ENCODE data around the gene MKKS.

The MKKS gene

GRCh38 chr20:10433623-10434466 is at the start of gene MKKS:
MKKS (minus strand) TSS chr20:10434222; CDS start chr20:10413514, 20,708 bp downstream.
- peak; percentile 85 for DNase-seq

DNA sequence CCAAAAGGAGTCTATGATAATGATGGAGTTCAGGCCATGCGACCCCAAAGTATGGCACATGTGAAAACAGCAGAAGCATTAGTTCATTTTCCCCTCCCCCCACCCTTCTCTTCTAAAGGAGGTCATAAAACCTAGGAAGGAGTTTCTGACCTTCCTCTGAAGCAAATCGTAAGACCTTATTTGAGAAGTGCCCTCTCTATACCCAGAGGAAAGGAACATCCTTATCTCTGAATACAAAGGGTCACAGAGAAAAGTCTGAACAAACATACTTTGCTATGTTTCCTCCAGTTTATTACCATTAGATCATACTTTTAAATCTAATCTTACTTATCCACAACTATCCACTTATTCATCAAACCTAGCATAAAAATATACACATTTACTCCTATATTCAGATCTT is 49.7 kb upstream of the MKKS start:
- DNase-seq: no peak

DNA sequence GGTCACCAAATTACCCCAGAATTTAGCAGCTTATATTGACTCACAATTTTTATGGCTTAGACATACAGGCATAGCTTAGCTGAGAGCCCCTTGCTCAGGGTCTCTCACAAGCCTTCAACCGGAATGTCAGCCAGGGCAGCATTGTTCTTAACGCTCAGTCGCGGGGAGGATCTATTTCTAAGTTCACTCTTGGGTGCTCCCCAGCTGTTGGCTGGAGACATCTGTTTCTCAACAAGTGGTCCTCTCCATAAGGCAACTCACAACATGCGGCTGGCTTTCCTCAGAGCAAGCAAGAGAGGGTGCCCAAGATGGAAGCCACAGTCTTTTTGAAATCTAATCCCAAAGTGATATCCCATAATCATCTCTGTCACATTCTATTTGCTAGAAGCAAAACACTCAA is 47.7 kb upstream of the MKKS start:
- no peak for DNase-seq

GRCh38 chr20:10478930-10479329 is 44.9 kb upstream of the MKKS start:
- DNase-seq: no peak

DNA sequence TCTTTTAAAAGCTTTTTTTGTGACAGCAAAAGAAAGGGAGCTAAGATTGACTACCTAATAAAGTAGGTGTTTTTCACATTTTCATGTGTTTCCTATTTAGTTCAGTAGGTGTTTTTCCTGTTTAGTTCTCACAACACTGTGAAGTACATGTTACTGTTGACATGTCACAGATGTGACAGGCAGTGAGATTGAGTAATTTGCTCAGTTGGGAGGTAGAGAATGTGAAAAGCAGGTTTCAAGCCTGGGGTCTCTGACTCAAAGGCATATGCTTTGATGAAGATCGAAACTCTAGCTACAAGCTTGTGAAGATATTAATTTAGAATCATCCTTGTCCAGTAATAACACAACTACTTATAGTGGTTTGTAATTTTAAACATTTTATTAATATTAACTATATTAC is 44.2 kb upstream of the MKKS start:
- no peak for DNase-seq

DNA sequence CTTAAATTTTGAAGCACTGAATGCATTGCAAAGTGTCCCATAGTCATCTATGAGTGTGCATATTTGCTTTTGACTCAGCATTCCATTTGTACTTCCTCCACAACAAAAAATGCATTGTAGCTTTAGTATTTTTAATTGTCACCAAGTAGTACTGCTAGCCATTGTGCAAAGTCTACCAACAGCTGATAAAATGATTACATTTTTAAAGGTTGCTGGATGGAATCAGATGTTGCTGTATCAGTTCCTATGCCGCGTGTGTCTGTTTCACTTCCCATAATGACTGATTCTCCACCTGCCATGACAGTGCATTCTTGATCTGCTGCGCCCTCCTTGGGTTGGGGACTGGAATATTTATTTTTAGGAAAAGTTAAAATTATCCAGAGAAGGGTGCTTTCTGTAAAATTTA is 42.3 kb upstream of the MKKS start:
- no peak for DNase-seq

DNA sequence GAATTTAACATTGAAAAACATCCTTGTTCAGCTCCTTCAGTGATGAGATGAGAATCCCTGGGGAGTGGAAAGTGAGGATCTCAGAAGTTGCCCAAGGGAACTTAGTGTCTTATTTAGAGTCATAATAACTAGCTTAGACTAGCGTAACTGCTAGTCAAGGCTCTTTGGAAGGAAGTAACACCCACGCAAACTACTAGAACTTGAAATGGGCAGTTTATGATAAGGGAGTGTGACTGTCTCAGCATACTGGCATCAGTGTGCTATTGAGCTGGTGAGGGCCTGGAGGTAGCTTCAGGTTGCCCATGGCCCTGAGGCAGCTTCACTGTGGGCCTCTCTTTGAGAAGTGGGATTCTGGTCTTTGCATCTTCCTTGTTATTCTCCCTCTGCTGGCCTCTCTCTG is 41.2 kb upstream of the MKKS start:
- no peak for DNase-seq

GRCh38 chr20:10474606-10475184 is 40.7 kb upstream of the MKKS start:
- no peak for DNase-seq

GRCh38 chr20:10472871-10473270 is 38.8 kb upstream of the MKKS start:
- no peak for DNase-seq

DNA sequence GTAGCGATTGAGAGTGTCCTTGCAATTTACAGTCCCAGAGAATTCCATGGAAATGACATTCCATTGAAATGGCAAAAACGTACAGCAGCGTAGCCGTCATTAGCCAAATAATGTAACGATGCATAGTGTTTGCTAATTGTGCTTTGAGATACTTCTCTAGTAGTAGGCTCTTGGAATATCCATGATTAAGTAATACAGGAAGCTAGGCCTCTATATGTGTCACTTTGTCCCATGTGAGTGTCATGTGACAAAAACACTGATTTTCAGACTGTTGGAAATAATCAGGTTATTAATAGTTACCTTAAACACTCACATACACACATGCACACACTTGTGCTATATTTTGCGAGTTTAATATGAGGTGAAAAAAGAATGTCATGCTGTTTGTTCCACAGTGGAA is 36.3 kb upstream of the MKKS start:
- no peak for DNase-seq

DNA sequence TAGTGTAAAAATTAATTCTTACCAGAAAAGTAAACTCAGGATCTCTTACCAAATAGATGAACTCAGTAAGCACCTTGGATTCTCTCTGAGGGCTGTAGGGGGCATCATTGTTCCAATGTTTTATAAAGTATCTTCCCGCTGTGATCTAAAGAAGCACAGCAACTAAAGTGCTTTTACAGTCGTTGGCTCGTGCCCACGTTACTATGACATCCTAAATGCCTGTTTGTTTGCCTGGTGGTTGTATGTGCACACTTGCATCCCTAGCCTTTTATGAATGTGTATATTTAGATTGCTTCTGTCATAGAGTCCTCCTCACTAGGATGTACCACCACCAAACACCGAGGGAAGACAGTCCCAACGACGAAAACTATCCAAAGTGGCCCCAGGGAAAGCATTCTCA is 35.6 kb upstream of the MKKS start:
- no peak for DNase-seq

DNA sequence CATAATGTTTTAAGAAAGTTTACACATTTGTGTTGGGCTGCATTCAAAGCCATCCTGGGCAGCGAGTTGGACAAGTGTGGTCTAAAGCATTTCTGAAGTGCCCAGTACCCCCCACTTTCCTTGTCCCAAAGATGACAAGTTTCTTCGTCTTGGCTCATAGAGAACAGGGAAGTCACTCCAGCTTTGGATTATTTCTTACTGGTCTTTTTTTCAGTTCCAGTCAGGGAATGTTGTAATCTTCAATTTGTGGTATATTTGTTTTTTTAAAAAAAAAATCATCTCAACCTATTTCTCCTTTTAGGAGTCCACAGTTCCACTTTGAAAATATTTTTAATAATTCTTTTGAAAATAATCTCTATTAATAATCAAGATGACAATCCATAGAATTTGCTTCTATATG is 35.0 kb upstream of the MKKS start:
- DNase-seq: no peak

GRCh38 chr20:10468340-10468845 is 34.4 kb upstream of the MKKS start:
- no peak for DNase-seq

DNA sequence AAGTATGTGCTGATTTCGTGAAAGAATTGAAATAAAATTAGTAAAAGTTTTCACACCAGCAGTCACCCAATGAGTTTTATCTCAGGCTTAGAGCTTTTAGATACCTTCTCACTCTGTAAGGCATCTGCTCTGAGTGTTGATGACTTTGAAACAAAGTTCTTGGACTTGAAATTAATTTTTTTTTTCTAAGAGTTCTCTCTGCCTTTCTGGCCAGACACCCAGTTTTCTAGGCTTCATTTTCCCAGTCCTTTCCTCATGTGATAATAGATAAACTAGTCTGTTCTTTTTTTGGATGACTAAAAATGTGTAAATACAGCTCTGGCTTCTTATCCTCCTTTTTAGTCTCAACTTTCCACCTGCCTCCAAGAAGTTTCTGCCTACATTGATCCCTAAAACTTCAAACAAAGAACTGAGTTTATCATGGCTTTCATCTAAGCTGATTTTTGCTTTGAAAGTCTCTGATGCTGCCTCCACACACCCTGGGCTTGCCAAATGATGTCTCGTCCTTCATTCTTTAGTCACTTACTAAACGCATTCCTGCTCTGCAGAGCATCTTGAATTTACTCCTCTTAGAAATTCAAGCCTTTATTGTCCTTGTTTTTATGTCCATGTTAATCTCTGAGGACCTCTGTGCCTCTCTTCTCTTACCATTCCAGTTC is 33.8 kb upstream of the MKKS start:
- no peak for DNase-seq

GRCh38 chr20:10466855-10467254 is 32.8 kb upstream of the MKKS start:
- no peak for DNase-seq

DNA sequence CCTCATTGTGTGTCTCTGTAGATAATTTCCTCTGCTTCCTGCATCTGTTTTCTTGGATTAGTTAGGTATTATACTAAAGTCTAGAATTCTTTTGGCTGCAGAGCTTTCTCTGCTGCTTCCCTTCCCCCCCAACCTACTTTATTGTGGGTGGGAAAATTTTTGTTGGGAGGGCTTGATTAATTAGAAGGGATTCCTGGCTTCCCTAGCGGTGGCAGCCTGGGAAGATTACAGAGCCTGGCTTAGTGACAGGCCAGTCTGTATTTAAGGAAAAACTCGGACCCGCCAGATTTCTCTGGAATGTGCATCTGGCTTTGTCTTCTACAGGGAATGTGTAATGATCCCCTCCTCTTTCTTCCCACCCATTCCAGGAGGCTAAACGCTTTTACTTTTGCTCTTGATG is 32.3 kb upstream of the MKKS start:
- DNase-seq: no peak

GRCh38 chr20:10465135-10465534 is 31.1 kb upstream of the MKKS start:
- DNase-seq: no peak

DNA sequence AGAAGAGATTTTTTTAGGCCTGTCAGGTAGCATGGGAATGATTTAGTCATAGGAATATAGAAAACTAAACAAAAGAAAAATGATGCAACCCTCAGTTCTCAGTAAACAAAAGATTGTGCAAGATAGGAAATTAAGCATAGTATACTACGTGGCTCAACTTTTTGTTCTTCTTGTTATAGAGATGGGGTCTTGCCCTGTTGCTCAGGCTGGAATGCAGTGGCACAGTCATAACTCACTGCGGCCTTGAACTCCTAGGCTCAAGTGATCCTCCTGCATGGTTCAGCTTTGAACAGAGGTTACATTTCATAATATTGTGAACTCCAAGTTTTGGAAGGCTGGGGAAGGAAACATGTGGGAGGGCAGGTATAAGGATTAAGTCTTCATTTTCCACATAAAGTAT is 29.6 kb upstream of the MKKS start:
- DNase-seq: no peak

DNA sequence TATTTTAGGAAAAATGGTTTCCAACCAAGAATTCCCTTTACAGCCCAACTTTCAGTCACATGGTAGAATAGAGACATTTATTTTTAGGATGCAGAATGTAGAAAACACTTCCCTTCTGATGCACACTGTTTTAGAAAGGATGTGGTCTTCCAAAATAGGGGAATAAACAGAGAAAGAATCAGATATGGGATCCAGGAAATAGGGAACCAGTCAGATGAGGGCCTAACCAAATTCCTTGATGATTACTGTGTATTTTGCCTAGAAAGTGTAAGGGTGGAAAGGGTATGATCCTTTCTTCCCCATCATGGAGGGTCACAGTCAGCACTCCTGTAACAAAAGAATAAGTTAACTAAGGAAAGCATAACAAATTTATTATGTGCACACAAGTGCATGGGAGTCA is 28.5 kb upstream of the MKKS start:
- no peak for DNase-seq

DNA sequence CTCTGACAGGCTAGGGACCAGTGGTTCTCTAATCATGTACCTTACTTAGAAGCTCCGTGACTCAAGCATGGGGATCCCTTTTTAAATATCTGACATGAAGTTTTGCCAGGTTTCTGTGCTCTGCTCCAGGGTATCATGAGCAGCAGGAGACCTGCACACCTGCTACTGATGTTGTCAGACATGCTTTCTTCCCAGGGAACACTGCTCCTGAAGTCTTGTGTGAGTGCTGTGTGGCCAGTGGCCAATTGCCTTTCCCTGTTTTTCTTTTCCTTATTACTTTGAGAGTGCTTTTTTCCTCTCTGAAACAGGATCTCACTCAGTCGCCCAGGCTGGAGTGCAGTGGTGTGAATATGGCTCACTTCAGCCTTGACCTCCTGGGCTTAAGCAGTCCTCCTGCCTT is 27.5 kb upstream of the MKKS start:
- no peak for DNase-seq

DNA sequence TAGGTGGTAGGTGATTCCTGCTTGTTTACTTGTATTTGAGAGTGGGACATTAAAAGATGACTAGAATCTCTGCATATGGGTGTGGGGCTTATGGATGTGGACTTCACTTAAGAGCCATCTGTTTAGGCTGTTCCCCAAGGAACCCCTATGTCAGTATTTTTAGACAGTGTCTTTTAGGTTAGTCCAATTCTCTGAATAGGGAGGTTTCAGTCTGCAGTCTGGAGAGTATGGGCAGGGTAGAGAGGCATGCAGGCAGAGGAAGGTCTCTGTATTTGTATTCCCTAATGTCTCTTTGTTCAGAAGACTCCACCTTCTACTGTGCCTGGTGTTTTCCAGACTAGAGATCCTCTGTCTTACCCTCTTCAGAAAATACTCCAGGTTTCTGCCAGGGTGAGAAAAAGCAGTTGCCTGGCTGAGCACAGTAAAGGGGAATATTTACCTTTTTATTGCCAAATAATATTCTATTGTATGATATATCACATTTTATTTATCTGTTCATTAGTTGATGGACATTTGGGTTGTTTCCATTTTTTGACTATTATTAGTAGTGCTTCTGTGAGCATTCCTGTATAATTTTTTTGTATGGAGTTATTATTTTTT is 20.2 kb upstream of the MKKS start:
- no peak for DNase-seq

GRCh38 chr20:10453241-10453640 is 19.2 kb upstream of the MKKS start:
- no peak for DNase-seq

DNA sequence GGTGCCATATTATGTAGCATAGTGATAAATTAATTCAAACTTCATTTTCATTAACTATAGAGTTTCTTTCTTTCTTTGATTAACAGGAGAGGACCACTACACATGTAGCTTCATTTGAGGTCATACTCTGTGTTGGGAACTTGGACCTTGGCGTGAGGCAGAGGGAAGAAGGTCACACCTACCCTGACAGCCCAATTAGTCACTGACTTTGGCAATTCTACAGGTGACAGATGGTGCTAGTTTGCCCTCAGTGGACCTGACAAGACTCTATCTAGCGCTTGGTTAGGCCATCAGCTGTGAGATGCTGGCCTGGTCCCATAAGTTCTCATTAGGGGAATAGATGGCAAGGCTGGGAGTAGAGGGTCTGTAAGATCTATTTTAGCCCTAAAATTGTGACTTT is 15.2 kb upstream of the MKKS start:
- no peak for DNase-seq

All from activated CD8-positive, alpha-beta memory T cell treated with anti-CD3 and anti-CD28 coated beads, Interleukin-2, amount 50 U/mL, for 4 hours (primary cell).